HG03575 (cell line): ENCODE measurements around the gene INPP5D.
"Not testable (repeated sequence)": the region's sequence is repeated elsewhere in the genome, so short reads cannot be mapped to it uniquely, and the experiment has no call there.

Experiments used
- ATAC-seq: cut with Tn5 transposase; IDR thresholded peaks from one replicate; pipeline ENCODE4 v1.9.1; 2021; ENCODE audit not compliant: unreplicated experiment, insufficient number of reproducible peaks, low FRiP score; ENCODE audit errors: extremely low read depth

INPP5D gene

DNA sequence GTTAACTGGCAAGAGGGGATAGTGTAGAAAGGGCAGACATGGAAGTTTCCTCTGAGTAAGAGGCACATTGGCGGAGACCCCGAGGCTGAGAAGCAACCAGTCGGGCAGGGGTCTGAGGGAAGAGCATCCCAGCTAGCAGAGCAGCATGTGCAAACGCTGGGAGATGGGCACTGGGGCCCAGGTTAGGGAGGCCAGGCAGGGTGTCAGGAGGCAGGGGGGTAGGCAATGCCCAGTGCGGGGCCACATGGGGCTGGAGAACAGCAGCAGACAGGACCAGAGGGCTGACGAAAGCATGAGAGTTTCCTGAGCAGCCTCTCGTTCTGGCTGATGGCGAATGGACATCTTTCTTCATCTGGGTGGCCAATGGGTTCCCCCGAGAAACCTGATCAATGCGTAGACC lies 88.2 kb downstream of the INPP5D start:
- no peak for ATAC-seq

DNA sequence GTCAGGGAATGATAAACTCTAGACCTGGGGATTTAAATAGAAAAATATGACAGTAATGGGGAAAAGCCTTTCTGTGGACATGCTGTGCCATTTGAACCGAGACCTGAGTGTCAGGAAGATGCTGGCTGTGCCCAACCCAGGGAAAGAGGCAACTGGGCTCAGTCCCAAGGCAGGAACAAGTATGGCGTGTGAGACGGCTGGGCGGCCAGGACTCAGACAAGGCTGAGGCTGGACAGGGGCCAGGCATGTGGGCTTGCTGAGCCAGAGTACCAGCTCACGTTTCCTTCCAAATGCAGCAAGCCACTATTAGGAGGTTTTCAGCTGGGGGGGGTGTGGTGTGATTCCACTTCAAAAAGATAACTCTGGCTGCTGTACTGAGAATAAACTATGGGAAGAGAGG lies 92.4 kb downstream of the INPP5D start:
- no peak for ATAC-seq

DNA sequence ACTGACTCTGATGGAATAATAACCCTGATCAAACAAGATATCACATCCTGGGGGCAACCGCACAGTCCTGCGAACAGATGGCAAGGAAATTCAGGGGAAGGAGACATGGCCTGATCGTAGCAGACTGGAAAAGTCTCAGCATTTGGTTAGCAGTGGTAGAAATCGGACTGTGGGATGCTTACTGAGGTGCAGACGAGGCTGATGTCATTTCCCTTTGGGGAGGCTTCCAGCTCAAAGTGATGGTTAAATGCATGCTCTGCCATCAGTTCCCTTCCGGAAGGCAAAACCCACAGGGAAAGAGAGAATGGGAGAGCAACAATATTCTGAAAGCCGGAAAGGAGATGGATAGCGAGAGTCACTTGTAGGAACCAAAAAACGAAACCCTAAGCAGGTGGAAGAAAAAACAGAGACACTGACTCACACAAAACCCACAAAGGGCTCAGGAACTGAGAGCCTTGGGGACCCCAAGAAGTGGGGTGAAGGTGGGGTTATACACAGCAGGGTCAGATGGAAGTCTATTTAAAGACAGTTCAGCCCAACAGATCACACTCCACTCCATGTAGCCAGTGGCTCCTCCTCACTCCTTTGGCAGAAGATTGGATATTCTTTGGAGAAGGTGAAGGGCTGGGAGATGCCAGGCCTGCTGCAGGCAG lies 93.1 kb downstream of the INPP5D start:
- no peak for ATAC-seq

DNA sequence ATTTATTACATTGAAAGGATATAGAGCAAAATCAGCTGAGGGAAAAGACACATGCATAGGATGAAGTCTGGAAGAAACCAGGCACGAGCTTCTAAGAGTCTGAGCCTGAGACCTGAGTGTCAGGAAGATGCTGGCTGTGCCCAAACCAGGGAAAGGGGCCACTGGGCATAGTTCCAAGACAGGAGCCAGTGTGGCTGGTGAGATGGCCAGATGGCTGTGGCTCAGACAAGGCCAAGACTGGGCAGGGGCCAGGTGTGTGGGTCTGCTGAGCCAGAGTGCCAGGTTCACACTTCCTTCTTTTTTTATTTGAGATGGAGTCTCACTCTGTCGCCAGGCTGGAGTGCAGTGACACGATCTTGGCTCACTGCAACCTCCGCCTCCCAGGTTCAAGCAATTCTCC lies 95.9 kb downstream of the INPP5D start:
- no peak for ATAC-seq

DNA sequence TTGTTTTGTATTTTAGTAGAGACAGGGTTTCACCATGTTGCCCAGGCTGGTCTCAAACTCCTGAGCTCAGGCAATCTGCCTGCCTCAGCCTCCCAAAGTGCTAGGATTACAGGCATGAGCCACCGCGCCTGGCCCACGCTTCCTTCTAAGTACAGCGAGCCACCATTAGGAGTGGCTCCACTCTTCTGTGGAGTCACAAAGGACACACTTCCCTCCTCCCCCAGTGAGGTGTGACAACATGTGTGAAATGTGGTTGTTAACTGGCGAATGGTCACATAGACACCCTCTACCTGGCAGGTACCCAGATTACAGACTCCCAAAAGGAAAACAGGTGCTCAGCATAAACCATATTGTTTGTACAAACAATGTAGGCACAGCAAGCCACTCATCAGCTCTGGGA lies 96.3 kb downstream of the INPP5D start:
- not testable (repeated sequence) for ATAC-seq

DNA sequence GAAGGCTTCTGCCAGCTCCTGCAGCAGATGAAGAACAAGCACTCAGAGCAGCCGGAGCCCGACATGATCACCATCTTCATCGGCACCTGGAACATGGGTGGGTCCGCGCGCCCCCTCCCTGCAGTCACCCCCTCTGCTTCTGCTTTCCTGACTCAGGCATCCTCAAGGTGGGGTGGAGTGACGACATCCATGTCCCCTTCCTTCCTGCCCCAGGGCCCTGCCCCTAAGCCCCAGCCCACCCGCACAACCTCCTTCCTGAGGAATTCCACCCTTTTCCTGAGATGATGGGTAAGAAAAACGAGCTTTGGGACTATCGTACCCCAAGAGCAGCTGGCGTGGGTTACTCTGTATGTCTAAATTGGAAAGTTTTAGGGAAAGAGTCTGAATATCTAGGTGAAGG lies 101.6 kb downstream of the INPP5D start:
- no peak for ATAC-seq

DNA sequence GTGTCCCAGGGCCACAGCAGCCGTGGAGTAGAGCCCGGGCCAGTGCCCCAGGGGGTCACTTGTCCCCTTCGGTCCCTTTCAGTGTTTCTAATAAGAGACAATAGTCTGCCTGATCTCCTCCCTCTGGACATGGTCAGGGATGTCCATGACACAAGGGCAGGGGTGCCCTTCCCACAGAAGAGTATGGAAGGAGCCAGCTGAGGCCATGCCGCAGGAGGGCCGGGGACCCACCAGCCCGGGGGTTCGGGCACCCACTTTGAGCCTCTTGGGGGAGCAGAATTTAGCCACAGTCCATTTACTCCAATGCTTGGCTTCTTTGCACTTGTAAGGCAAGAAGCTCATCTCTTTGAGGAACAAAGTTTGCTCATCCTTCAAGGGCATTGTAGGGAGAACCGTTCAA lies 102.6 kb downstream of the INPP5D start:
- no peak for ATAC-seq

DNA sequence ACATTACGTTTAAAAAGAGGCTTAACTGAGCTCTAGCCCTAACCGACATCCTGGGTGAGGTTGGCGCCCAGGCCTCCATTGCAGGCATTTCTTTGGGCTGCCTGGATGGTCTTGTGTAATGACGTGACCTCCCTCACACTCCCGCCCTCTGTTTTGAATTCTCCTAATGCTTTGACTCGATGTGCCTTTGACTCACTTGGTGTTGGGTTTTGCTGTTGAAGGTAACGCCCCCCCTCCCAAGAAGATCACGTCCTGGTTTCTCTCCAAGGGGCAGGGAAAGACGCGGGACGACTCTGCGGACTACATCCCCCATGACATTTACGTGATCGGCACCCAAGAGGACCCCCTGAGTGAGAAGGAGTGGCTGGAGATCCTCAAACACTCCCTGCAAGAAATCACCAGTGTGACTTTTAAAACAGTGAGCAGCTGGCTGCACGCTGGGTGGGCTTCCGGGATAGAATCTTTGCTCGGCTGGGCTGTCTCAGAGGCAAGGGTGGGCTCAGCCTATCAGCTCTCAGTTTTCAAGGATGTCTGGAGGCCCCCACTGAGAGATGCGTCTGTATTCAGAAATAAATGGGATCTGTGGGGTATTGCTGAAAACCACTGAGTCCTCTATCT lies 103.5 kb downstream of the INPP5D start:
- no peak for ATAC-seq

DNA sequence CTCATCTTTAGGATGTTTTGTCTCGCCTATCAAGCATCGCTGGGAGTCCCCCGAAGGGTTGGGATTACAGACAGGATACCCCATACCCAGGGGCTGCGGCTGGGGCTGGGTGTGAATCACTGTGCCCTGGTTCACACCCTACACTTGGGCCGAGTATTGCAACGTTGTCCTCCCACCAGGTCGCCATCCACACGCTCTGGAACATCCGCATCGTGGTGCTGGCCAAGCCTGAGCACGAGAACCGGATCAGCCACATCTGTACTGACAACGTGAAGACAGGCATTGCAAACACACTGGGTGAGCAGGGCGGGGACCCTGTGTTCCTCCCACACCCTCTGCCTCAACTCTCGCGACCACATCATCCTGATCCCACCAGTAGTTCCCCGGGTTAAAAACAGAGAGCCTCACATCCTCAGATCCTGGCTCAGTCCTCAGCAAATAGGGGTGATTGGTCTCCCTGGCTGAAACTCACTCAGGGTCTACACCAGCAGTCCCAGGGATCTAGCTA lies 104.0 kb downstream of the INPP5D start:
- ATAC-seq = no peak

DNA sequence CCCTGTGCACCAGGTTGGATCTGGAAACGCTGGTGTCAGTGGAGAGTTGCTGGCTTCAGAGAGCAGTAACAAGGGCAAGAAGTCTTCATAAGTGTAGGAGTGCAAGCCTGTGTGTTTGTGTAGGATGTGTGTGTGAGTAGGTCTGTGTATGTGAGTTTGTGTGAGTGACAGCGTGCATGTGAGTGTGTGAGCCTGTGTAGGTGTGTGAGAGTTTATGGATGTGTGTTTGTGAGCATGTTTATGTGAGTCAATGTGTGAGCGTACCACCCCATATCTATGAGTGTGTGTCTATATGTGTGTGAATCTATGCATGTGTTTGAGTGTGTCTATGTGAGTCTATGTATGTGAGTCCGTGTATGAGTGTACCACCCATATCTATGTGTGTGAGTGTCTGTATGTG lies 104.8 kb downstream of the INPP5D start:
- no peak for ATAC-seq

DNA sequence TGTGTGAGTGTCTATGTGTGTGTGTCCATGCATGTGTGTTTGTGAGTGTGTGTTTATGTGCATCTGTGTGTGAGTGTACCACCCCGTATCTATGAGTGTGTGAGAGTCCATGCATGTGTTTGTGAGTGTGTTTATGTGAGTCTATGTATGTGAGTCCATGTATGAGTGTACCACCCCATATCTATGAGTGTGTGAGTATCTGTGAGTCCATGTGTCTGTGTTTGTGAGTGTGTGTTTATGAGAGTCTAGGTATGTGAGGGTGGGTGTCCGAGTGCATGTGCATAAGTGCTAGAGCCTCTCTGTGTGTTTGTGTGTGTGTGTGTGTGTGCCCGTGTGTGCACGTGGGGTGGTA lies 105.4 kb downstream of the INPP5D start:
- ATAC-seq = no peak

DNA sequence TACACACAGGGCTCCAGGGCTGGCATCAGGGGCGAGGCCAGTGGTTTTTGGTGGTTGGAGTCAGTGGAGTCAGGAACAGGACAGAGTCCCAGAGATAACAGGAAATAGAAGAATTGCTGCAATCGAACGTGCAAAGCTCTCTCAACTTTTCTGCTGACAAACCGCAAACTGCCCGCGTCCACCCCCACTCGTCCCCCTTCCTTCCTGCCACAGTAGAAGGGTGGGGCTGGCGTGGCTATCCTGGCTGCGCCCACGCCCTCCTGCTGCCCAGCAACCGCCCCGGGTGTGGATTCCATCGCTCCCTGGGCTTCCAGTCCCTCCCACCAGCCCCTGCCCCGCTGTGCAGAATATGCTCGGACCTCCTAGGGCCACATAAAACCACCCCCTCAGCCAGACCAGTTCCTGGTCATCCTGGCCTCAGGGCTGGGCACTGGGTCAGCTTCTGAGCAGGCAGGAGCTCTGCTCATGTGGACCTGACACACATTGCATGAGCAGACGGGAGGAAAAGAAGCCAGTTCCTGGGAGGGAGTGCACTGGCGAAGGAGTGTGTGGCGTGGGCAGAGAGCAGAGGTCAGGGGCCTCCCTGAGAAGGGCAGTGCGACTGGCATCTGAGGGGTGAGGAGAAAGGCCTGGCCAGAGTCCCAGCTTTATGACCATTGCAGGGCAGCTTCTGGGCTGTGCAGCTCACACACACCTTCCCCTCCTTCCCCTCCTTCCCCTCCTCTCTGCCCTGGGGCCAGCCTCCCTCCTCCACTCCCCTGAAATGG lies 105.9 kb downstream of the INPP5D start:
- no peak for ATAC-seq

DNA sequence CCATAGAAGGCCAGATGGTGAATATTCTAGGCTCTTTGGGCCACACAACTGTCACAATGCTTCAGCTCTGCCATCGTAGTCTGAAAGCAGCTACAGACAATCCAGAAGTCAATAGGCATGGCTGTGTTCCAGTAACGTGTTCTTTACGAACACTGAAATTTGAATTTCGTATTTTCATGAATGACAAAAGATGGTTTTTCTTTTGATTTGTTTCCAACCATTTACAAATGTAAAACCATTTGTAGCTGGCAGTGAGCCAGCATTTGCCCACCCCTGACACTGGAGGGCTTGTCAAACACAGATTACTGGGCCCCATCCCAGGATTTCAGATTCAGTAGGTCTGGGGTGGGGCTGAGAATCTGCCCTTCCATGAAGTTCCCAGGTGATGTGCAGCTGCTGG lies 108.3 kb downstream of the INPP5D start:
- no peak for ATAC-seq

DNA sequence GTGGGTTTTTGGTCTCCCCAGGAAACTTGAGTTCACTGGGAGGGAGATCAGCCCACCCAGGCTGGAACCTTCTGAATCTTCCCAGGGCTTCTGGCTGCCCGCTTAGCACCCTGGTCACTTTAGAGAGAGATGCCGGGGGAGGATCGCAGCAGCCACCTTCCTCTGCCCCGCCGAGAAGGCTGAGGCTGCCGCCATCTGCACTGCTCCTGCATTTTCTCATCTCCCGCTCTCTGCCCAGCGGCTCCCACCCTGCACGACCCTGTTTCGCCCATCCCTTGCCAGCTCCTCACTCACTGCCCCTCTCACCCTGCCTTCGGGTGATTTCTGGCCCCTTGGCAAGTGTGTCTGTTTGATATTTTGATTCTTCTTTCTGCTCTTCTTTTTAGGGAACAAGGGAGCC lies 108.8 kb downstream of the INPP5D start:
- ATAC-seq = no peak

DNA sequence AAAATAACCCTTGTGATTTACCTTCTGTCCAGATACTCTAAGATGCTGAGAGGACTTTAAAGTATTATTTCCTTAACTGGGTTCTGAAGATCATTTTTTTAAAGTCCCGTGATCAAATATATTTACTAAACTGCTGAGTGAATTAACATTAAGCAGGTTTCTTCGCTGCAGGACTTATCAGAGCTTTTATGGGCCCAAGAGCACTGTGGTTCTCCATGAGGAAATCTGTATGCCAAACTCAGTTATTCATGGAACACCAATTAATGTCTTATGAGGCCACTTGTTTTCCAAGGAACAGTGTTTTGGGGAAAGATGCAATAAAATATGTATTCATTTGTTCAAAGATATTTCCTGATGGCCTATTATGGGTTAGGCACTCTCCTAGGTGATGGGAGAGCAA lies 111.2 kb downstream of the INPP5D start:
- ATAC-seq = no peak

DNA sequence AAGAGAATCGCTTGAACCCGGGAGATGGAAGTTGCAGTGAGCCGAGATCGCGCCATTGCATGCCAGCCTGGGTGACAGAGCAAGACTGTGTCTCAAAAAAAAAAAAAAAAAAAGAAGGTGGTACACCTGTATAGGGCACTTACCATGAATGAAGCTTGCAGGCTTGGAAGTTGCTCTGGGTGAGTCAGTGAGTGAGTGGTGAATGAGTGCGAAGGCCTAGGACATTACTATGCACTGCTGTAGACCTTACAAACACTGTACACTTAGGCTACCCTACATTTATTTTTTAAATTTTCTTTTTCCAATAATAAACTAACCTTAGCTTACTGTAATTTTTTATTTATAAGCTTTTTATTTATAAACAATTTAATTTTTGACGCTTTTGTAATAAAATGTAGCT lies 113.0 kb downstream of the INPP5D start:
- ATAC-seq = no peak

DNA sequence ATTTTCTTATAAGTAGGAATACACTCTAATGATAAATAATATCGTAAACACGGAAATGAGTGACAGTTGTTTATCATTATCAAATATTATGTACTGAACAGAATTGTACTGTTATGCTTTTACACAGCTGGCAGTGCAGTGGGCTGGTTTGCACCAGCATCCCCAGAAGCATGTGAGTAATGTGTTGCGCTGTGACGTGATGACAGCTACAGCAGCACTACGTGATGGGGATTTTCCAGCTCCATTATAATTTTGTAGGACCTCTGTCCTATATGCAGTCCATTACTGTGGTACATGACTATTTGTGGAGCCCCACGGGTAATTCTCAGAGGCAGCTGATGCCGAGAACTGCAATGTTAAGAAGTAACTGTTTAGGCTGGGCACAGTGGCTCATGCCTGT lies 114.0 kb downstream of the INPP5D start:
- ATAC-seq = no peak

DNA sequence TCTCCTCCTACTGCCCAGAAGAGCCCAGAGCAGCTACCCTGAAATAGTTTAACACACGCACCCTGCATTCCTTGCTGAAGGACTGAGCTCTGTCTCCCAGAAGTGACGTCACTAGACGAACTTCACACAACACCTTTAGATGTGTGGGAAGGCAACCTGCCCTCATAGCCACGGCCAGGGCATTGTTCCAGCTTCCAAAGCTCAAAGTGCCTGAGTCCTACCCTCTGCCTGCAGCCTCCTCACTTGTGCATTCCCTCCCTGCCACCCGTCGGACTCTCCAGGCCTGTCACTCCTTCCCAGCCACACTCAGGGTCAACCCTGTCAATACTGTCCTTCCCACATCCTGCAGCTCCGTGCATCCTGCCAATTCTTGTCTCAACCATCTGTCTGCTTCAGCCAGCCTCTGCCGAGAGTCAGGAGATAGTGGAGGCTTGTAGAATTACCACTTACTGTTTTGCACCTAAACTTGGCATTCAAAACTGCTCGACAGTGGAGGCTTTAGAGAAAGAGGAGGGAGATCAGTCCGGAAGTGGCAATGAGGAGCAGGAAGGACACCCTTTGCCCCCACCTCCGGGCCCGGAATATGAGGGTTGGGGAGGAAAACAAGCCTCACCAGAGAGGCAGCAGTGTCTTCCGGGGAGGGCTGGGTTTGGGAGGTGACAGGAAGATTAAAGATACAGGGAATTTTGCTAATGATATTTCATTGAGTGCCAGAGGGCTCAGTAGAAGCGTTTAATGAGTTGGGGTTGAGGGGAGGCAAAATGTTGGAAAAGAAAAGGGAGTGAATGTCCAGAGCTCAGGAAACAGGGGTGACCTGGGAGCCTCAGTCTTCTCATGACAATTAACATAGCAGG lies 119.1 kb downstream of the INPP5D start:
- ATAC-seq = no peak

DNA sequence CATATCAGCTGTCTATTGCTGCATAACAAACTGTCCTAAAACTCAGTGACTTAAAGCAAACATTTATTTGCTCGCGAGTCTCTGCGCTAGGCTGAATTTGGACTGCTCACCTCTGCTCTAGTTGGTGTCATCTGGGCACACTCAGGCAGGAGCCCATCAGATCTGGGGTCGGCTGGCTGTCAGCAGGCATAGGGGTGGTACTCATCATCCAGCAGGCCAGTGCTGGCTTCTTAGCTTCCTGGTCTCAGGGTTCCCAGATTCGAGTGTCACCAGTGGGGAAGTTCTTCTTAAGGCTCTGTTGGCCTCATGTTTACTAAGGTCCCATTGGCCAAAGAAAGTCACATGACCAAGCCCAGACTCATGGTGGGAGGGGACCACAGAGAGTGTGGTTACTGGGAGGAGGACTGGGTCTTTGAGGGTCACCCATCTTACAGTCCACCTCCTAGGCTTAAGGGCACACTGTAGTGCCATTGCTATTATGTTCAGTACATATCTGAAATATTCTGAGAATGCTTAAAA lies 119.8 kb downstream of the INPP5D start:
- no peak for ATAC-seq
